ENCODE measurements around the gene DLG2.

DLG2 gene

DNA sequence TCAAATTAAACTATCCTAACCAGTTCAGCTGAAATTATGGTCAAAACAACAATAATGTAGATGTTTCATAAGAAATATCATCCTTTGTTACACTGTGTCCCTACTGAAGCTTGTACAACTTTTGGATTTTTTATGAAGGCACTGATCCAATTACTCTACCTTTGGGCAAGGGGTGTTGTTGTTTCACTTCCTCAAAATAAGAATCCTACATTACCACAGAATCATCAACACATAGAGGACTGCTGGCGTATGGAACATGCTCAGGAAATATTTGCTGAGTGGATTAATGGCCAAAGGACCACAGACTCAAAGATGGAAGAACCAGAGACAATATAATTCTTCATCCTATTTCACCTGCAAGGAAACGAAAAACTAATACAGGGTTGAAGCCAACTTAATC is 1433.4 kb downstream of the DLG2 start:
- TF ChIP-seq, protein P1, sequence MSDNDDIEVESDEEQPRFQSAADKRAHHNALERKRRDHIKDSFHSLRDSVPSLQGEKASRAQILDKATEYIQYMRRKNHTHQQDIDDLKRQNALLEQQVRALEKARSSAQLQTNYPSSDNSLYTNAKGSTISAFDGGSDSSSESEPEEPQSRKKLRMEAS (IDR thresholded peaks at IDR 0.05) = no peak
- TF ChIP-seq ZBTB7A (IDR thresholded peaks at IDR 0.05; ENCODE audit: low read depth) (no peak), TAF1 (IDR thresholded peaks at IDR 0.05; ENCODE audit: low read depth) (no peak), TCF12 (IDR thresholded peaks at IDR 0.05; ENCODE audit: low read depth) (no peak), FOXM1 (IDR thresholded peaks at IDR 0.05; ENCODE audit: borderline replicate concordance, low read depth) (no peak), RAD21 (IDR thresholded peaks at IDR 0.05; ENCODE audit: low read depth) (no peak), CREB1 (IDR thresholded peaks at IDR 0.05; ENCODE audit: low read depth) (no peak), YY1 (IDR thresholded peaks at IDR 0.05; ENCODE audit: low read depth) (no peak), TEAD4 (IDR thresholded peaks at IDR 0.05) (no peak), EP300 (IDR thresholded peaks at IDR 0.05; ENCODE audit: borderline replicate concordance) (no peak), EGR1 (IDR thresholded peaks at IDR 0.05) (no peak), NFIC (IDR thresholded peaks at IDR 0.05) (no peak), CEBPB (IDR thresholded peaks at IDR 0.05) (no peak)
- TF ChIP-seq, protein P2, sequence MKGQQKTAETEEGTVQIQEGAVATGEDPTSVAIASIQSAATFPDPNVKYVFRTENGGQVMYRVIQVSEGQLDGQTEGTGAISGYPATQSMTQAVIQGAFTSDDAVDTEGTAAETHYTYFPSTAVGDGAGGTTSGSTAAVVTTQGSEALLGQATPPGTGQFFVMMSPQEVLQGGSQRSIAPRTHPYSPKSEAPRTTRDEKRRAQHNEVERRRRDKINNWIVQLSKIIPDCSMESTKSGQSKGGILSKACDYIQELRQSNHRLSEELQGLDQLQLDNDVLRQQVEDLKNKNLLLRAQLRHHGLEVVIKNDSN (IDR thresholded peaks at IDR 0.05) = no peak
- TF ChIP-seq, protein P3, sequence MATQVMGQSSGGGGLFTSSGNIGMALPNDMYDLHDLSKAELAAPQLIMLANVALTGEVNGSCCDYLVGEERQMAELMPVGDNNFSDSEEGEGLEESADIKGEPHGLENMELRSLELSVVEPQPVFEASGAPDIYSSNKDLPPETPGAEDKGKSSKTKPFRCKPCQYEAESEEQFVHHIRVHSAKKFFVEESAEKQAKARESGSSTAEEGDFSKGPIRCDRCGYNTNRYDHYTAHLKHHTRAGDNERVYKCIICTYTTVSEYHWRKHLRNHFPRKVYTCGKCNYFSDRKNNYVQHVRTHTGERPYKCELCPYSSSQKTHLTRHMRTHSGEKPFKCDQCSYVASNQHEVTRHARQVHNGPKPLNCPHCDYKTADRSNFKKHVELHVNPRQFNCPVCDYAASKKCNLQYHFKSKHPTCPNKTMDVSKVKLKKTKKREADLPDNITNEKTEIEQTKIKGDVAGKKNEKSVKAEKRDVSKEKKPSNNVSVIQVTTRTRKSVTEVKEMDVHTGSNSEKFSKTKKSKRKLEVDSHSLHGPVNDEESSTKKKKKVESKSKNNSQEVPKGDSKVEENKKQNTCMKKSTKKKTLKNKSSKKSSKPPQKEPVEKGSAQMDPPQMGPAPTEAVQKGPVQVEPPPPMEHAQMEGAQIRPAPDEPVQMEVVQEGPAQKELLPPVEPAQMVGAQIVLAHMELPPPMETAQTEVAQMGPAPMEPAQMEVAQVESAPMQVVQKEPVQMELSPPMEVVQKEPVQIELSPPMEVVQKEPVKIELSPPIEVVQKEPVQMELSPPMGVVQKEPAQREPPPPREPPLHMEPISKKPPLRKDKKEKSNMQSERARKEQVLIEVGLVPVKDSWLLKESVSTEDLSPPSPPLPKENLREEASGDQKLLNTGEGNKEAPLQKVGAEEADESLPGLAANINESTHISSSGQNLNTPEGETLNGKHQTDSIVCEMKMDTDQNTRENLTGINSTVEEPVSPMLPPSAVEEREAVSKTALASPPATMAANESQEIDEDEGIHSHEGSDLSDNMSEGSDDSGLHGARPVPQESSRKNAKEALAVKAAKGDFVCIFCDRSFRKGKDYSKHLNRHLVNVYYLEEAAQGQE (IDR thresholded peaks at IDR 0.05; ENCODE audit: low read depth) = no peak

DNA sequence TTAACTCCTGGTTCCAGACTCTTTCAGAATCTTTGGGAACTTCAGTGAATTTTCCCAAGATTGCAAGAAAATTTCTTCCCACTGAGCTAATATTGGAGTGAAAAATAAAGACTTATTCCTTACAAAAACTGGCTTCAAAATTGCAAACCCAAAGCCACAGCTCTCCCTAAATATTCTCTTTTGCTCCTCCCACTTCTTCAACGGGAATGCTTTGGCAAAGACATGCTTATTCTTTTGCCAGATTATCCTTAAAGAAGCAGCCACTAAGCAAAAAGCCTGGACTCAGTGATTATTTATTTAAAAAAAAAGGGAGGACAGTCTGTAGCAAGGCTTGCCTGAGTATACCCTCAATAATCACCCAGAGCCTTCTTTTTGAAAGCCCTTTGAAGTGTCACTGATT is 1438.6 kb downstream of the DLG2 start:
- no peak for TF ChIP-seq NFIC (IDR thresholded peaks at IDR 0.05)
- TF ChIP-seq, protein P1 (IDR thresholded peaks at IDR 0.05) = no peak
- TF ChIP-seq, protein P2 (IDR thresholded peaks at IDR 0.05) = no peak
- TF ChIP-seq, protein P3 (IDR thresholded peaks at IDR 0.05; ENCODE audit: low read depth) = no peak
- TF ChIP-seq EGR1 (IDR thresholded peaks at IDR 0.05) = no peak
- TF ChIP-seq TEAD4 (IDR thresholded peaks at IDR 0.05) = no peak
- TF ChIP-seq EP300 (IDR thresholded peaks at IDR 0.05; ENCODE audit: borderline replicate concordance) = no peak
- TF ChIP-seq TCF12 (IDR thresholded peaks at IDR 0.05; ENCODE audit: low read depth) = no peak
- no peak for TF ChIP-seq CEBPB (IDR thresholded peaks at IDR 0.05)
- TF ChIP-seq ZBTB7A (IDR thresholded peaks at IDR 0.05; ENCODE audit: low read depth) = no peak
- no peak for TF ChIP-seq CREB1 (IDR thresholded peaks at IDR 0.05; ENCODE audit: low read depth)
- TF ChIP-seq RAD21 (IDR thresholded peaks at IDR 0.05; ENCODE audit: low read depth) = no peak
- TF ChIP-seq TAF1 (IDR thresholded peaks at IDR 0.05; ENCODE audit: low read depth) = no peak
- no peak for TF ChIP-seq FOXM1 (IDR thresholded peaks at IDR 0.05; ENCODE audit: borderline replicate concordance, low read depth)
- TF ChIP-seq YY1 (IDR thresholded peaks at IDR 0.05; ENCODE audit: low read depth) = no peak

DNA sequence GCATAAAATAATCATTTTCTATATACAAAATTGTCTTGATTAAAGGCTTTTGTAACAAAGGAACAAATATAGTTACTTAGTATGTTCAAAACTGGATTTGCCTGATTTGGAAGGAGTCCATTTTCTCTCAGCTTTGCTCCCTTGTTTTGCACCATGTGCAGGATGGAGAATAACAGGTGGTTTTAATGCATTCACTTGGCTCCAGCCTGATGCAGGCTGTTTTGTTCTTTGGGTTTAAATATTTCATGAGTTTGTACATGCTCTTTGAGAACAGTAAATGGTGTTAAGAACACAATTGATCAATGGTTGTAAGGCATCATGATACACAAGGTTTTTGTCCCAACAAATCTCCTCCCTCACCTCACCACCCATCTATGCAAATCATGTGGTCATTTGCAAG is 1454.1 kb downstream of the DLG2 start:
- no peak for TF ChIP-seq CEBPB (IDR thresholded peaks at IDR 0.05)
- no peak for TF ChIP-seq ZBTB7A (IDR thresholded peaks at IDR 0.05; ENCODE audit: low read depth)
- no peak for TF ChIP-seq TAF1 (IDR thresholded peaks at IDR 0.05; ENCODE audit: low read depth)
- TF ChIP-seq YY1 (IDR thresholded peaks at IDR 0.05; ENCODE audit: low read depth) = no peak
- no peak for TF ChIP-seq CREB1 (IDR thresholded peaks at IDR 0.05; ENCODE audit: low read depth)

DNA sequence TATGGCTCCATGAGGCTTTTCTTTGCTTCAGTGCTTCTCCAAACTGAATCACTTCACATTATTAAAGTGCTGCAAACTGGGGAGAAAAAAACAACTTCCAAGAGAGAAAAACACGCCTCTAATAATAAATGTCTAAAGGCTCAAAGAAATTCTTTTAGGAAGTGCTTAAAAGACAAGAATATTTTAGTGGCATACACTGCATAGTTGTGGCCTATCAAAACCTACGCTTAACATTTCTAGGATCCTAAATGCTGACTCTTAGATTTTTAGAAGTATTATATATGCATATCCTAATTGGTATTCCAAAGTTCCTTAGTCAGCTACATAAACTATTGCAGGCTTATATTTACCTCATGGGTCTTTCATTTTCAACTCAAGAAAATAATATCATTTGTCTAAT is 1462.0 kb downstream of the DLG2 start:
- TF ChIP-seq, protein P3 (IDR thresholded peaks at IDR 0.05; ENCODE audit: low read depth) = no peak
- TF ChIP-seq EGR1 (IDR thresholded peaks at IDR 0.05) (no peak), NFIC (IDR thresholded peaks at IDR 0.05) (no peak), TAF1 (IDR thresholded peaks at IDR 0.05; ENCODE audit: low read depth) (no peak)
- TF ChIP-seq, protein P1 (IDR thresholded peaks at IDR 0.05) = no peak
- TF ChIP-seq, protein P2 (IDR thresholded peaks at IDR 0.05) = no peak
